Limb (tissue), 2 donors: ENCODE results near the gene IRAK3.
"Not testable (repeated sequence)": the region's sequence is repeated elsewhere in the genome, so short reads cannot be mapped to it uniquely, and the experiment has no call there.

Experiments
- DNase-seq, 2 donors: peaks; one replicate each; pipeline ENCODE4 v3.0.0-alpha.2; 2016; ENCODE audit errors: extremely low spot score in 2 of 2

The IRAK3 gene

GRCh38 chr12:66169221-66170170 lies 19.5 kb upstream of the IRAK3 start, which contains the start of gene TMBIM4:
TSS of gene TMBIM4 (minus strand) at chr12:66169996. CDS start at chr12:66169951, 45 bp downstream.
- DNase-seq: peak; percentile 89 to 92

GRCh38 chr12:66170606-66171005 lies 18.4 kb upstream of the IRAK3 start:
- DNase-seq: no peak

GRCh38 chr12:66174391-66175325 lies 14.4 kb upstream of the IRAK3 start:
- DNase-seq: not testable (repeated sequence)

GRCh38 chr12:66176105-66176900 lies 12.7 kb upstream of the IRAK3 start:
- DNase-seq: peak in 1 of 2 donors; percentile 38

- DNase-seq: no peak
Measured at GRCh38 chr12:66182956-66183355, 6.1 kb upstream of the IRAK3 start.

GRCh38 chr12:66184822-66185221 lies 4.2 kb upstream of the IRAK3 start:
- not testable (repeated sequence) for DNase-seq

GRCh38 chr12:66187036-66187435 lies 2.0 kb upstream of the IRAK3 start:
- no peak for DNase-seq

- no peak for DNase-seq
Measured at GRCh38 chr12:66187821-66188220, 1.2 kb upstream of the IRAK3 start.

GRCh38 chr12:66189486-66189843 lies 451 bp downstream of the IRAK3 start:
- no peak for DNase-seq

- no peak for DNase-seq
Measured at GRCh38 chr12:66189889-66190288, 875 bp downstream of the IRAK3 start.

GRCh38 chr12:66190519-66191370 lies 1.7 kb downstream of the IRAK3 start:
- DNase-seq: no peak

- no peak for DNase-seq
Measured at GRCh38 chr12:66191547-66192126, 2.6 kb downstream of the IRAK3 start.

GRCh38 chr12:66194122-66194521 lies 5.1 kb downstream of the IRAK3 start:
- no peak for DNase-seq

GRCh38 chr12:66195242-66195641 lies 6.2 kb downstream of the IRAK3 start:
- DNase-seq: no peak

- no peak for DNase-seq
Measured at GRCh38 chr12:66196806-66197205, 7.8 kb downstream of the IRAK3 start.

GRCh38 chr12:66197495-66197921 lies 8.5 kb downstream of the IRAK3 start:
- DNase-seq: no peak

GRCh38 chr12:66199141-66199540 lies 10.1 kb downstream of the IRAK3 start:
- no peak for DNase-seq

- no peak for DNase-seq
Measured at GRCh38 chr12:66199831-66200509, 11.0 kb downstream of the IRAK3 start.

- DNase-seq: no peak
Measured at GRCh38 chr12:66203820-66204219, 14.8 kb downstream of the IRAK3 start.
